ENCODE data around the gene LRIF1. TPM values are rescaled to one million over a fixed set of nuclear protein-coding genes. Genes with fewer than 3 reads are reported as not detected.

The LRIF1 gene
- total and polyA plus RNA-seq, 10 of the 15 experiments (the other 5 are each of a cell fraction or from before 2014, with no cell fraction given), result 9.7 to 20.3 (median 15.8) TPM

- in situ Hi-C loops (cut with MboI), result no loop called here
- POLR2A ChIA-PET, result interaction anchor here (0.6 to 1.1 kb wide), 2 partner anchors 44 to 559 kb away, joined by 3 to 7 read pairs; no protein-coding TSS in a partner anchor
- H3K27ac ChIP-seq (ENCODE audit: control insufficient read depth, insufficient read depth), result no peak overlapping the region
These were observed 66.0 kb downstream of the LRIF1 start for GRCh38 chr1:110897681-110898080.

More at GRCh38 chr1:110897681-110898080, 66.0 kb downstream of the LRIF1 start:
- H3K4me2 ChIP-seq (ENCODE audit: control insufficient read depth, insufficient read depth), result no peak overlapping the region
- DNase-seq (ENCODE audit: low read depth, low spot score) (no peak), ATAC-seq (no peak), FAIRE-seq (no peak)
- H2AFZ ChIP-seq (ENCODE audit: control insufficient read depth, low read depth, low read length), result no peak overlapping the region
- H3K4me3 ChIP-seq, result no peak overlapping the region
- no peaks in the 10 kb centered on the region for H3K9me3 ChIP-seq (replicated peaks; ENCODE audit: control insufficient read depth, insufficient read depth, low read length)
- BruUV-seq (replicated peaks), result no TSS peak
- H3K36me3 ChIP-seq (ENCODE audit: control insufficient read depth in 2 of 2, insufficient read depth in 2 of 2, low read length in 1 of 2), result peaks cover 20 to 55% of the 10 kb centered on the region in 2 experiments
- ChIA-PET SMC1A (ENCODE audit: uncharacterized antibody, unreplicated experiment) (no interaction called here), CTCF (interaction anchor here (0.7 to 1.5 kb wide), 3 partner anchors 10 to 626 kb away, joined by 3 read pairs; no protein-coding TSS in a partner anchor), RAD21 (ENCODE audit: unreplicated experiment) (no interaction called here)
- H3K4me1 ChIP-seq (ENCODE audit: control insufficient read depth, insufficient read depth, low read length), result peaks cover 19% of the 10 kb centered on the region
- 94% methylated on average over 2 of the region's 2 CpGs for WGBS (ENCODE audit: insufficient coverage, insufficient replicate concordance, low lambda C conversion rate, missing lambda C conversion rate)
- peaks cover 31% of the 10 kb centered on the region for H3K79me2 ChIP-seq (ENCODE audit: control insufficient read depth, insufficient read depth, low read length)
- peaks cover 16% of the 10 kb centered on the region for H4K20me1 ChIP-seq (ENCODE audit: control insufficient read depth, insufficient read depth)
- TF ChIP-seq NBN (IDR thresholded peaks at IDR 0.05) (no peak), ZNF687 (IDR thresholded peaks at IDR 0.05) (no peak), ZBTB4 (CRISPR knock-in tag; IDR thresholded peaks at IDR 0.05) (no peak), RUNX3 (IDR thresholded peaks at IDR 0.05; ENCODE audit: low read length) (peak; percentile 42; the same call in 1 of the 2 replicates)
- H3K27me3 ChIP-seq (replicated peaks in 1 of 2; ENCODE audit: control insufficient read depth in 2 of 2, insufficient read depth in 2 of 2, low read length in 1 of 2), result no peaks in the 10 kb centered on the region
- intact Hi-C loops (cut with micrococcal nuclease; ENCODE audit: unreplicated experiment), result no loop called here
- H3K9ac ChIP-seq (ENCODE audit: control insufficient read depth, insufficient read depth, low read length), result no peak overlapping the region

Other genes starting within 250 kb of the LRIF1 start
- gene CD53, start 90.8 kb downstream of the LRIF1 start, total RNA-seq (2014; rRNA removed), result 496 and 596 TPM in 2 replicates
- gene CD53, start 90.8 kb downstream of the LRIF1 start, total RNA-seq (2014; rRNA removed; fragmentation: Illumina TruSeq; extraction: Trizol), result 486 and 494 TPM in 2 replicates
- 350 and 358 TPM in 2 replicates for gene CD53, start 90.8 kb downstream of the LRIF1 start, total RNA-seq (2021)
- gene CD53, start 90.8 kb downstream of the LRIF1 start, polyA plus RNA-seq (2011; rRNA removed), result 1,389 and 1,504 TPM in 2 replicates
- gene CD53, start 90.8 kb downstream of the LRIF1 start, polyA plus RNA-seq (2014; fragmentation: Illumina TruSeq; extraction: Trizol), result 647 and 743 TPM in 2 replicates
- gene CD53, start 90.8 kb downstream of the LRIF1 start, polyA plus RNA-seq (2014; fragmentation: Nextera tagmentation; extraction: Ambion mirVana), result 100 to 1,000 TPM; 698 to 917 TPM
- 486 and 579 TPM in 2 replicates for gene CD53, start 90.8 kb downstream of the LRIF1 start, polyA plus RNA-seq (2014; rRNA removed)
- gene CD53, start 90.8 kb downstream of the LRIF1 start, polyA plus RNA-seq (2016; fragmentation: Nextera tagmentation; extraction: Ambion mirVana), result 100 to 1,000 TPM; 393 to 399 TPM
- 76.0 and 80.9 TPM in 2 replicates for gene DRAM2, start 176.2 kb upstream of the LRIF1 start, total RNA-seq (2014; rRNA removed)
- 56.6 and 60.3 TPM in 2 replicates for gene DRAM2, start 176.2 kb upstream of the LRIF1 start, total RNA-seq (2014; rRNA removed; fragmentation: Illumina TruSeq; extraction: Trizol)
- 39.1 and 45.3 TPM in 2 replicates for gene DRAM2, start 176.2 kb upstream of the LRIF1 start, total RNA-seq (2021)
- 229 and 281 TPM in 2 replicates for gene DRAM2, start 176.2 kb upstream of the LRIF1 start, polyA plus RNA-seq (2011; rRNA removed)
- gene DRAM2, start 176.2 kb upstream of the LRIF1 start, polyA plus RNA-seq (2014; fragmentation: Illumina TruSeq; extraction: Trizol), result 82.8 and 106 TPM in 2 replicates
- 100 to 1,000 TPM in 1 of 2 experiments, 10 to 100 TPM in 1; 88.3 to 146 TPM for gene DRAM2, start 176.2 kb upstream of the LRIF1 start, polyA plus RNA-seq (2014; fragmentation: Nextera tagmentation; extraction: Ambion mirVana)
- 64.1 and 88.0 TPM in 2 replicates for gene DRAM2, start 176.2 kb upstream of the LRIF1 start, polyA plus RNA-seq (2014; rRNA removed)
- 10 to 100 TPM; 57.7 to 58.4 TPM for gene DRAM2, start 176.2 kb upstream of the LRIF1 start, polyA plus RNA-seq (2016; fragmentation: Nextera tagmentation; extraction: Ambion mirVana)
- gene CEPT1, start 176.3 kb upstream of the LRIF1 start, total RNA-seq (2014; rRNA removed), result 56.0 and 70.0 TPM in 2 replicates
- gene CEPT1, start 176.3 kb upstream of the LRIF1 start, total RNA-seq (2014; rRNA removed; fragmentation: Illumina TruSeq; extraction: Trizol), result 67.5 and 68.8 TPM in 2 replicates
- 51.8 and 53.6 TPM in 2 replicates for gene CEPT1, start 176.3 kb upstream of the LRIF1 start, total RNA-seq (2021)
- gene CEPT1, start 176.3 kb upstream of the LRIF1 start, polyA plus RNA-seq (2011; rRNA removed), result 77.9 and 125 TPM in 2 replicates
- gene CEPT1, start 176.3 kb upstream of the LRIF1 start, polyA plus RNA-seq (2014; fragmentation: Illumina TruSeq; extraction: Trizol), result 60.1 and 83.5 TPM in 2 replicates
- 10 to 100 TPM; 29.4 to 55.5 TPM for gene CEPT1, start 176.3 kb upstream of the LRIF1 start, polyA plus RNA-seq (2014; fragmentation: Nextera tagmentation; extraction: Ambion mirVana)
- gene CEPT1, start 176.3 kb upstream of the LRIF1 start, polyA plus RNA-seq (2014; rRNA removed), result 42.4 and 52.7 TPM in 2 replicates
- 10 to 100 TPM; 53.1 to 54.1 TPM for gene CEPT1, start 176.3 kb upstream of the LRIF1 start, polyA plus RNA-seq (2016; fragmentation: Nextera tagmentation; extraction: Ambion mirVana)
- 164 and 170 TPM in 2 replicates for gene DENND2D, start 236.7 kb upstream of the LRIF1 start, total RNA-seq (2014; rRNA removed)
- gene DENND2D, start 236.7 kb upstream of the LRIF1 start, total RNA-seq (2014; rRNA removed; fragmentation: Illumina TruSeq; extraction: Trizol), result 187 and 196 TPM in 2 replicates
- gene DENND2D, start 236.7 kb upstream of the LRIF1 start, total RNA-seq (2021), result 164 and 166 TPM in 2 replicates
- 299 and 375 TPM in 2 replicates for gene DENND2D, start 236.7 kb upstream of the LRIF1 start, polyA plus RNA-seq (2011; rRNA removed)
- 193 and 221 TPM in 2 replicates for gene DENND2D, start 236.7 kb upstream of the LRIF1 start, polyA plus RNA-seq (2014; fragmentation: Illumina TruSeq; extraction: Trizol)
- 100 to 1,000 TPM; 149 to 200 TPM for gene DENND2D, start 236.7 kb upstream of the LRIF1 start, polyA plus RNA-seq (2014; fragmentation: Nextera tagmentation; extraction: Ambion mirVana)
- gene DENND2D, start 236.7 kb upstream of the LRIF1 start, polyA plus RNA-seq (2014; rRNA removed), result 149 and 157 TPM in 2 replicates
- 100 to 1,000 TPM; 162 to 179 TPM for gene DENND2D, start 236.7 kb upstream of the LRIF1 start, polyA plus RNA-seq (2016; fragmentation: Nextera tagmentation; extraction: Ambion mirVana)

Measured in GM12878 (cell line).